Measurements from ENCODE around the gene STMN3. TPM values are rescaled to one million over a fixed set of nuclear protein-coding genes. Genes with fewer than 3 reads are reported as not detected.
A peak's percentile ranks its signal among the peaks of the same experiment; 100 is the strongest.
"Not testable (repeated sequence)": the region's sequence is repeated elsewhere in the genome, so short reads cannot be mapped to it uniquely, and the experiment has no call there.

Gene STMN3
- total RNA-seq, 1 donor from 2014 or later, result 5.5 TPM

DNA sequence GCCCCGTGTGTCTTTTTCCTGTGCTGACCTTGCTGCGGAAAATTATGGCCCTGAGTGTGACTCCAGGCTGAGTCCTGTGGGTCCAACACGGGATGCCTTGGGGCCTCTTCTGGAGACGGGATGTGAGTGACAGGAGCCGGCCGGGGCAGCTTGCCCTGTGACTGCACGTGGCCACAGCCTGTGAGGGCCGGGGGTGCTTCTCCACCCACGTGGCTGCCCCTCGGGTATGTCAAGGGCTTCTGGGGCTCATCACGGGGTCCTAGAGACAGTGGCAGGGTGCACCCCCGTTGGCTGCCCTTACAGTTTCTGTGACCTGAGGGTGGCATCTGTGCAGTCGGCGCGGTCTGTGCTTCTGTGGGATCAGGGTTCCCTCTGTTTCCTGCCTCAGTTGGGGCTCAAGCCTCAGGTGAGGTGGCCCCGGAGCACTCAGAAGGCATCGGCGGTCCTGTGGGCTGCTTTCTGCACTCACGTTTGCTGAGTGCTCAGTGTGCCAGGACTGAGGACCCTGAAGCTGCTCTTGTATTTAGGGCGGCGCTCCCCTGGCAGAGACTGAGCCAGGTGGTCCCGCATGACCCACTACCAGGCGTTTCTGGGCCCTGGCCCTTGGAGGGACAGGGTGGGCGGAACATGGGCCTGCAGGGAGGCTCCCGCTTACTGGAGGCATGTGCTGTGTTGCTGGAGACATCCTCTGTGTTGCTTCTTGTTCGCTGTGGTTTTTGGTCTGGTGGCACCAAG lies 10.3 kb upstream of the STMN3 start:
- intact Hi-C loops (cut with micrococcal nuclease), result no loop called here
- peaks cover 12% of the 10 kb centered on the region for H3K36me3 Mint-ChIP-seq (ENCODE audit: low read depth)
- no peaks in the 10 kb centered on the region for H3K27me3 Mint-ChIP-seq (ENCODE audit: insufficient read depth)

DNA sequence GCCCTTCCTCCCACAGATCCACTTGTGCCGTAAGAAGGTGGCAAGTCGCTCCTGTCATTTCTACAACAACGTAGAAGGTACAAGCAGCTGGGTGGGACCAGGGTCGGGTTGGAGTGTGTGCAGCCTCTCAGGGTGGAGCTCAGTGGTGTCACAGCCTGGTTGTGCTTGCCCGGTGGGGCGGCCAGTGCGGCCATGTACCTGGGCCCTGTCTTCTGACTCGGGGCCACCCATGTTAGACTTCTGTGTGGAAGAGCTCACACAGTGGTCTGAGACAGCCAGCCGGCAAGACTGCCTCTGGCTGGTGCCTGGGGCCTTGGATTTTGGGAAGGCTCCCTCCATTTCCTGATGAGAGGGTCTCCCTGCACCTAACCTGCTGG lies 9.6 kb upstream of the STMN3 start:
- Mint-ChIP-seq H3K4me3 (no peak overlapping the region), H3K36me3 (ENCODE audit: low read depth) (peaks cover 9% of the 10 kb centered on the region), H3K27ac (no peak overlapping the region), H3K27me3 (ENCODE audit: insufficient read depth) (peaks cover 4% of the 10 kb centered on the region), H3K9me3 (no peaks in the 10 kb centered on the region), H3K4me1 (ENCODE audit: low read depth) (peaks cover 26% of the 10 kb centered on the region)
- intact Hi-C loops (cut with micrococcal nuclease), result no loop called here
- DNase-seq (ENCODE audit: low spot score), result no peak

More for the DNA sequence above, 10.3 kb upstream of the STMN3 start:
- no peak overlapping the region for H3K4me3 Mint-ChIP-seq
- DNase-seq (ENCODE audit: low spot score), result no peak
- no peak overlapping the region for H3K27ac Mint-ChIP-seq
- H3K4me1 Mint-ChIP-seq (ENCODE audit: low read depth), result peaks cover 21% of the 10 kb centered on the region
- no peaks in the 10 kb centered on the region for H3K9me3 Mint-ChIP-seq

DNA sequence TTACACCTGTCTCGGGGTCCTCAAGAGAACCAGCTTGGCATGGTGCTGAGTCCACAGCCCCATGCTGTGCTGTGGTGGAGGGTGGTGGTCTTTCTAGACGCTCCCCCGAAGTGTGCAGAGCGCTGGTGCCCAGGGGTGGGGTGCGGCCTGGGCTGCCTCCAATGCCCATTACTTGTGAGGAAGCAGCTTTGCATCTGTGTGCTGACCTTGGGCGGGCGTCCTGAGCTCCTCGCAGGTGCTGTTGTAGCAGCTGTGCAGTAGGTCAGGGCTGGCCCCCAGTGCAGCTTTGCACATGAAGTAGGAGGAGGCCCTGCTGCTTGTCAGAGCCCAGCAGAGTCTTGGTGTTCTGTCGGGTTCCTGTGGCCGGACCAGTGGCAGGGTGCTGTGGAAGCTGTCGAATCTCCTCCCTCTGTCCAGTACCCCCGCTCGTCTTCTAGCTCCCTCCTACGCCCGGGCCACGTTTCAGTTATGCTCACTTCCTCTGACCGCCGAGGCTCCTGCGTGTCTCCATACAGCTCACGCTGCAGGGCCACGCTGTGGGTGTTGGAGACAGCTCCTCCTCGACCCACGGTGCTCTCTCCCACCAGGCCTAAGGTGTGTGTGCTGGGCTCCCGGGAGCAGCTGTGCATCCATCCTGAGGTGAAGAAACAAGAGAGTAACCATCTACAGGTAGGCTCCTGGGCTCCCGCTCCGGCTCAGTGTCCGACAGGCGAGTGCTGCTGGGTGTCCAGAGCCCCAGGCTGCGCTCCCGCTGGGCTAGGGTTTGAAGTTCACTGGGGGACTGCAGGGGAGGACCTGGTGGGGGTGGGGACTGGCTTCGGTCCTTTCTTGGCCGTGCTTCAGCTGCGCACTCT lies 9.0 kb upstream of the STMN3 start:
- H3K4me3 Mint-ChIP-seq, result no peak overlapping the region
- intact Hi-C loops (cut with micrococcal nuclease), result no loop called here
- no peaks in the 10 kb centered on the region for H3K9me3 Mint-ChIP-seq
- H3K27ac Mint-ChIP-seq, result no peak overlapping the region
- no peak for DNase-seq (ENCODE audit: low spot score)
- H3K27me3 Mint-ChIP-seq (ENCODE audit: insufficient read depth), result peaks cover 4% of the 10 kb centered on the region
- peaks cover 31% of the 10 kb centered on the region for H3K4me1 Mint-ChIP-seq (ENCODE audit: low read depth)
- peaks cover 9% of the 10 kb centered on the region for H3K36me3 Mint-ChIP-seq (ENCODE audit: low read depth)

DNA sequence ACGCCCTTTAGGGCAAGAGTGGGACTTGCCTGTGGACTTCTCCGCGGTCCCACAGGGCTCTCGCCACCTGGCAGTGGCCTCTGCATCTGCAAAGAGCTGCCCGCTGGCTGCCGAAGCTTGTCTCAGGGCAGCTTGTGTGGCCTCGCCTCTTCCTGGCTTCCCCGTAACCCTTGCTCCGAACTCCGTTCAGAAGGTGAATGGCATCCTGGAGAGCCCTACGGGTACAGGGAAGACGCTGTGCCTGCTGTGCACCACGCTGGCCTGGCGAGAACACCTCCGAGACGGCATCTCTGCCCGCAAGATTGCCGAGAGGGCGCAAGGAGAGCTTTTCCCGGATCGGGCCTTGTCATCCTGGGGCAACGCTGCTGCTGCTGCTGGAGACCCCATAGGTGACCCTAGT lies 7.9 kb upstream of the STMN3 start:
- no peaks in the 10 kb centered on the region for H3K9me3 Mint-ChIP-seq
- peaks cover 5% of the 10 kb centered on the region for H3K27me3 Mint-ChIP-seq (ENCODE audit: insufficient read depth)
- no peak for DNase-seq (ENCODE audit: low spot score)
- intact Hi-C loops (cut with micrococcal nuclease), result no loop called here
- H3K4me1 Mint-ChIP-seq (ENCODE audit: low read depth), result peaks cover 31% of the 10 kb centered on the region
- no peak overlapping the region for H3K4me3 Mint-ChIP-seq
- no peak overlapping the region for H3K27ac Mint-ChIP-seq
- peaks cover 9% of the 10 kb centered on the region for H3K36me3 Mint-ChIP-seq (ENCODE audit: low read depth)

DNA sequence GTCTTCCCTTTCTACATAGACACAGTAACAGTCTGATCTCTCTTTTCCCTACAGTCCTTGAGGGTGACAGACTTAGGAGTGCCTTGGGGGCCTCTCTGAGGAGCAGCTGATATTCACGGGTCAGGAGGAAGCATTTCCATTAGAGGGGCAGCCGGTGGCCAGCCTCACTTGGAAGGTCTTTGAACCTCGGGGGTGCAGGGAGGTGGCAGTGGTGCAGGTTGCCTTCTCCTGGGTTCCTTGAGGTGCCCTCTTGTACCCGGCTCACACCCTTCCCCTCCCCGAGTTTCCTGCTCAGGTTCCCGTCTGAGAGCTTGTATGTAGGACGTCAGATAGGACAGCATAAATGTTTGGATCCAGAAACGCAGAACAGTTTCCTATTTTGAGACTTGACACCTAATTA lies 7.4 kb upstream of the STMN3 start:
- Mint-ChIP-seq H3K4me3 (peak overlapping the region; percentile 50), H3K36me3 (ENCODE audit: low read depth) (peaks cover 9% of the 10 kb centered on the region)
- intact Hi-C loops (cut with micrococcal nuclease), result no loop called here

DNA sequence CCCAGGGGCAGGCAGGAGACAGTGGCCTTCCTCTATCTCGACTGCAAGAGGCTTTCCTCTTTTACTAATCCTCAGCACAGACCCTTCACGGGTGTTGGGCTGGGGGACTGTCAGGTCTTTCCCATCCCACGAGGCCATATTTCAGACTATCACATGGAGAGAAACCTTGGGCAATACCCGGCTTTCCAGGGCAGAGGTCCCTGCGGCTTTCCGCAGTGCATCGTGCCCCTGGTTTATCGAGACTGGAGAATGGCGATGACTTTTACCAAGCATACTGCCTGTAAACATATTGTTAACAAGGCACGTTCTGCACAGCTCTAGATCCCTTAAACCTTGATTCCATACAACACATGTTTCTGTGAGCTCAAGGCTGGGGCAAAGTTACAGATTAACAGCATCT lies 7.0 kb upstream of the STMN3 start:
- H3K9me3 Mint-ChIP-seq; DNase-seq (ENCODE audit: low spot score); H3K27ac Mint-ChIP-seq; H3K27me3 Mint-ChIP-seq (ENCODE audit: insufficient read depth); H3K36me3 Mint-ChIP-seq (ENCODE audit: low read depth); intact Hi-C loops (cut with micrococcal nuclease): not testable (repeated sequence)
- Mint-ChIP-seq H3K4me3 (peak overlapping the region; percentile 50), H3K4me1 (ENCODE audit: low read depth) (peaks cover 31% of the 10 kb centered on the region)

More for the DNA sequence above, 7.4 kb upstream of the STMN3 start:
- no peaks in the 10 kb centered on the region for H3K9me3 Mint-ChIP-seq
- H3K27me3 Mint-ChIP-seq (ENCODE audit: insufficient read depth), result peaks cover 7% of the 10 kb centered on the region
- H3K4me1 Mint-ChIP-seq (ENCODE audit: low read depth), result peaks cover 31% of the 10 kb centered on the region
- no peak overlapping the region for H3K27ac Mint-ChIP-seq
- no peak for DNase-seq (ENCODE audit: low spot score)

DNA sequence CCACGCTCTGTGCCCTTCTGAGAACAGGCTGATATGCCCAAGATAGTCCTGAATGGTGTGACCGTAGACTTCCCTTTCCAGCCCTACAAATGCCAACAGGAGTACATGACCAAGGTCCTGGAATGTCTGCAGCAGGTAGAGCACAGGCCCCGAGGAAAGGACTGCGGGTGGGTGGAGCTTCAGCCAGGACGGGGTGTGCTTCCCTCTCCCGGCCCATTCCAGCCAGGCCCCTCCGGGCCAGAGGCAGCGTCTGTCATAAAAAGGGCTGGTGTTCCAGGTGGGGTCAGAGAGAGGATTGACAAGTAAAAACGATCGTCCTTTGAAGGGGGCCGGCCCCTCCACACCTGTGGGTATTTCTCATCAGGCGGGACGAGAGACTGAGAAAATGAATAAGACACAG lies 6.1 kb upstream of the STMN3 start:
- no peak overlapping the region for H3K27ac Mint-ChIP-seq

DNA sequence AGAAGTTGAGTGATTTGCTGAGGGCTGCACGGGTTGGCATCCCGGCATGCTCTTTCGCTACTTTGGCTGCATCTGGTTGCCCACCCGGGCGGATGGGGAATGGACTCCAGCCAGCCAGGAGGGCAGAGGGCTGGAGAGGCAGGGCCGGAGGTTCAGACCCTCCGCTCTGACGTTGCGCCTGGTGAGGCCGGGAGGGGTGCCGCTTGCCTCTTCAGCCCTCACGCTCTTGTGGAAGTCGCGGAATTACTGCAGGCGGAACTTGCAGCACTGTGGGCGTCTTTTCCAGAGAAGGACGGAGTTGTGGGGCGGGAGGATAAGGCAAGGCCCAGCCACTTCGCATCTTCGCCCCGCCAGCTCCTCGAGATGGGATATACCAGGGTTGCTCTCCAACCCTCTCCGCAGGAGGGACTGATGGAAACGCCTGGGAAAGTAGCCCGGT lies 5.5 kb upstream of the STMN3 start:
- H3K4me1 Mint-ChIP-seq (ENCODE audit: low read depth), result peaks cover 40% of the 10 kb centered on the region
- intact Hi-C loops (cut with micrococcal nuclease), result loop anchor here (1.0 to 5.0 kb wide), 7 partner anchors 30 to 419 kb away; partner anchors contain the start of genes ARFRP1, RGS19, TPD52L2 and UCKL1
- peak overlapping the region; percentile 95 for H3K27ac Mint-ChIP-seq
- H3K27me3 Mint-ChIP-seq (ENCODE audit: insufficient read depth), result peaks cover 7% of the 10 kb centered on the region
- no peaks in the 10 kb centered on the region for H3K9me3 Mint-ChIP-seq
- H3K4me3 Mint-ChIP-seq, result peak overlapping the region; percentile 94
- H3K36me3 Mint-ChIP-seq (ENCODE audit: low read depth), result peaks cover 9% of the 10 kb centered on the region
- DNase-seq (ENCODE audit: low spot score), result no peak

More for the DNA sequence above, 6.1 kb upstream of the STMN3 start:
- peaks cover 9% of the 10 kb centered on the region for H3K36me3 Mint-ChIP-seq (ENCODE audit: low read depth)
- H3K9me3 Mint-ChIP-seq, result no peaks in the 10 kb centered on the region
- no peak for DNase-seq (ENCODE audit: low spot score)
- peak overlapping the region; percentile 94 for H3K4me3 Mint-ChIP-seq
- peaks cover 7% of the 10 kb centered on the region for H3K27me3 Mint-ChIP-seq (ENCODE audit: insufficient read depth)
- H3K4me1 Mint-ChIP-seq (ENCODE audit: low read depth), result peaks cover 35% of the 10 kb centered on the region
- intact Hi-C loops (cut with micrococcal nuclease), result loop anchor here (2.0 to 5.0 kb wide), 2 partner anchors 69 to 418 kb away; partner anchors contain the start of gene RGS19

DNA sequence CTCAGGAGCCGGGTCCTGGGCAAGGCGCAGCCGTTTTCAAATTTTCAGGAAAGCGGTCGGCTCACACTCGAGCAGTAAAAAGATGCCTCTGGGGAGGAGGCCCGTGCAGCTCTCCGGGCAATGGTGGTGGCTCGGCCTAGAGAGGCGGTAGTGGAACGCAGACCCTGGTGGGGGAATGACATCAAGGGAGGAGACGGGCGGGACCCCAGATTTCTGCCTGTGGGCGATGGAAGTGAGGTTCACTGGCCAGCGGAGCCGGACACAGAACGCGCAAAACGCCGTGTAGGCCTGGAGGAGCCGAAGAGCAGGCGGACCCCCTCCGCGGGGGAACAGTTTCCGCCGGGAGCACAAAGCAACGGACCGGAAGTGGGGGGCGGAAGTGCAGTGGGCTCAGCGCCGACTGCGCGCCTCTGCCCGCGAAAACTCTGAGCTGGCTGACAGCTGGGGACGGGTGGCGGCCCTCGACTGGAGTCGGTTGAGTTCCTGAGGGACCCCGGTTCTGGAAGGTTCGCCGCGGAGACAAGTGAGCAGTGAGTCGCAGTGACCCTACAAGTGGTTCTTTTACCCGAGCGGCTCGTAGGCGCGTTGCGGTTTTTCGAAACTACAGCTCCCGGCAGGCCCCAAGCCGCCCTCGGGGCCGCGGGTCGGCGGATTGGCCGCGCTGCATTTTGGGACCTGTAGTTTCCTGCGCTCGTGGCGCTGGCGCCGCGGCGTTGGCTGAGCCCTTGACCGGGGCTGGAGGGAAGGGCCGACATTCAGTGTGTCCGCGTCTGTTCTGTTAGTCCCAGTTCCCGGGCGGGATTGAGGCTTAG lies 4.9 kb upstream of the STMN3 start, which contains the start of gene RTEL1:
Gene RTEL1 (plus strand): TSS at position 376 of the 812 bp plus-strand sequence. CDS start 1,091 bp downstream, outside the sequence.
- DNase-seq (ENCODE audit: low spot score), result peak; percentile 87
- peak within 1 kb of the TSS; percentile 95 for H3K27ac Mint-ChIP-seq

DNA sequence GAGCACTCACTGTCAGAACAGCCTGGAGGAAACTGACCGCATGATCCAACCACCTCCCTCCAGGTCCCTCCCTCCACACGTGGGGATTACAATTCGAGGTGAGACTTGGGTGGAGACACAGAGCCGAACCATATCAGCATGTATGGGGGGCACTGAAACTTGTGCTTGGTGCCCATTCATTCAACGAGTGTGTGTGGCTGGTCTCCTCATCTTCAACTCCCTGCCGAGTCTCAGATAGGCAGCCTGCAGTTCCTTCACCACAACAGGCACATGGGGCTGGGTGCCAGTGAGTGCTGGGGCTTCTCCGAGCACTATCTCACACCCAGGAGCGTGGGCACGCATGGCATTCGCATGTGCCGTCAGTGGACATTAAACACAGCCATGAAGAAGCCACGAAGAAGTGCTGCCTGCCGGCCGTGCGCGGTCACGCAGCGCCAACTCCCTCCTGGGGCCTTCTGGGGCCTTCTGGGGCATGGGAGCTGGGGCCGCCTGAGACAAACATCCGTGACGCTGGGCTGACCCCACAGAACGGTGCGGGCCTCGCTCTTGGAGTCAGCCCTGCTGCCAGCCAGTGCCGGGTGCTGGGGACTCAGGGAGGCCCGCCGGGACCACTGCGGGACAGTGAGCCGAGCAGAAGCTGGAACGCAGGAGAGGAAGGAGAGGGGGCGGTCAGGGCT lies 4.2 kb upstream of the STMN3 start:
- peak overlapping the region; percentile 95 for H3K27ac Mint-ChIP-seq
- intact Hi-C loops (cut with micrococcal nuclease), result loop anchor here (5.0 kb wide), 1 partner anchor 420 kb away; the partner anchor contains the start of gene RGS19
- peaks cover 41% of the 10 kb centered on the region for H3K4me1 Mint-ChIP-seq (ENCODE audit: low read depth)
- DNase-seq (ENCODE audit: low spot score), result no peak
- peaks cover 9% of the 10 kb centered on the region for H3K36me3 Mint-ChIP-seq (ENCODE audit: low read depth)
- H3K27me3 Mint-ChIP-seq (ENCODE audit: insufficient read depth), result peaks cover 7% of the 10 kb centered on the region
- H3K4me3 Mint-ChIP-seq, result peak overlapping the region; percentile 94
- no peaks in the 10 kb centered on the region for H3K9me3 Mint-ChIP-seq

More for the DNA sequence above, 4.9 kb upstream of the STMN3 start, which contains the start of gene RTEL1:
- H3K4me1 Mint-ChIP-seq (ENCODE audit: low read depth), result peaks cover 41% of the 10 kb centered on the region
- no peaks in the 10 kb centered on the region for H3K9me3 Mint-ChIP-seq
- H3K27me3 Mint-ChIP-seq (ENCODE audit: insufficient read depth), result peaks cover 7% of the 10 kb centered on the region
- H3K36me3 Mint-ChIP-seq (ENCODE audit: low read depth), result peaks cover 9% of the 10 kb centered on the region
- H3K4me3 Mint-ChIP-seq, result peak within 1 kb of the TSS; percentile 94
- intact Hi-C loops (cut with micrococcal nuclease), result loop anchor here (1.0 to 5.0 kb wide), 7 partner anchors 30 to 419 kb away; partner anchors contain the start of genes ARFRP1, RGS19, TPD52L2 and UCKL1

DNA sequence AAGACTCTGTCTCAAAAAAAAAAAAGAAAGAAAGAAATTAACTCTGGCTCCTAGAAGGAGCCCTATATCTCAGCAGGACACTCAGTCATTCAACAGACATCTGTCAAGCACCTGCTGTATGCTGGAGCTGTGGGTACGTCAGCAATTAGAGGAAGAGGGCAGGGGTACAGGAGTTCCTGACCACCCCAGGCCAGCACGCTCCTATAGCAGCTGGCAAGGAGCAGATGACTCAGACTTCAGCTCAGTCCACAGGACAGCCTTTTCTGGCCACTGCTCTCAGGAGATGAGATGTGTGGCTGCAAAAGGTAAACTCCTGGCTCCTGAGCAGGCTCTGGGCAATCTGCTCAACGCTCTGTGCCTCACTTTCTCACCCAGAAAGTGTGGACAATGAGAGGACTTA lies 3.2 kb upstream of the STMN3 start:
- peaks cover 44% of the 10 kb centered on the region for H3K4me1 Mint-ChIP-seq (ENCODE audit: low read depth)
- intact Hi-C loops (cut with micrococcal nuclease), result loop anchor here (5.0 kb wide), 1 partner anchor 421 kb away; the partner anchor contains the start of gene RGS19
- H3K27me3 Mint-ChIP-seq (ENCODE audit: insufficient read depth), result peaks cover 12% of the 10 kb centered on the region
- H3K36me3 Mint-ChIP-seq (ENCODE audit: low read depth), result peaks cover 6% of the 10 kb centered on the region
- H3K27ac Mint-ChIP-seq, result peak overlapping the region; percentile 7
- no peak for DNase-seq (ENCODE audit: low spot score)
- H3K9me3 Mint-ChIP-seq, result no peaks in the 10 kb centered on the region
- H3K4me3 Mint-ChIP-seq, result peak overlapping the region; percentile 19

Data from activated T-helper 1 cell treated with anti-CD3 and anti-CD28 coated beads, Interleukin-12 subunit alpha, Interleukin-12 subunit beta, Interleukin-2, Interleukin-4 antibody, amounts not matched to agents 30 ng/mL and 10 ng/mL and 1 ng/mL, durations not matched to agents 14 hours and 24 hours and 36 hours (primary cell).